GM12865 (cell line): ENCODE measurements around the gene RHOH.

ENCODE experiments used
- DNase-seq: peaks from one replicate; pipeline ENCODE4 v3.0.0; 2010; ENCODE audit warnings: low read depth
- H3K4me3 ChIP-seq: 2 replicates; pipeline ENCODE4 v1.5.1; 2011; ENCODE audit warnings: mild to moderate bottlenecking, low read depth, low read length, control low read depth
- TF ChIP-seq, protein P1 (sequence below): IDR thresholded peaks from 2 replicates; pipeline ENCODE4 v1.5.1; 2011; ENCODE audit warnings: low read length, control low read depth, low read depth, inconsistent platforms; ENCODE audit not compliant: insufficient read depth; ENCODE audit errors: missing control alignments

RHOH gene

DNA sequence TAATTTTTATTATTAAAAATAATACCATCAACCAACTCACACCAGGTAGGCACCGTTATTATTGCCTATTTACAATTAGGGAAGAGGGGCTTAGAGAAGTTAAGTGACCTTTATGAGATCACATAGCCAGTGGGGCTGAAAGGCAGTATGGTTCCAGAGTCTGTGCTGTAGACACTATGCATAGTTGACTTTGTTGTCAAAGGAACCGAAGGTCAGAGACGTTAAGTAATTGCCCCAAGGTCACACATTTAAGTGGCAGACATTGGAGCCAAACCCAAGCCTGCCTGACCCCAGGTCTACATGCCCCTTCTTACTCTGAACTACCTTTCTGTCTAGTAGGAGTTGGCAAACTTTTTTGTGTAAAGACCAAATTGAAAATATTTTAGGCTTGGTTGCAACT is 36.4 kb downstream of the RHOH start:
- TF ChIP-seq, protein P1, sequence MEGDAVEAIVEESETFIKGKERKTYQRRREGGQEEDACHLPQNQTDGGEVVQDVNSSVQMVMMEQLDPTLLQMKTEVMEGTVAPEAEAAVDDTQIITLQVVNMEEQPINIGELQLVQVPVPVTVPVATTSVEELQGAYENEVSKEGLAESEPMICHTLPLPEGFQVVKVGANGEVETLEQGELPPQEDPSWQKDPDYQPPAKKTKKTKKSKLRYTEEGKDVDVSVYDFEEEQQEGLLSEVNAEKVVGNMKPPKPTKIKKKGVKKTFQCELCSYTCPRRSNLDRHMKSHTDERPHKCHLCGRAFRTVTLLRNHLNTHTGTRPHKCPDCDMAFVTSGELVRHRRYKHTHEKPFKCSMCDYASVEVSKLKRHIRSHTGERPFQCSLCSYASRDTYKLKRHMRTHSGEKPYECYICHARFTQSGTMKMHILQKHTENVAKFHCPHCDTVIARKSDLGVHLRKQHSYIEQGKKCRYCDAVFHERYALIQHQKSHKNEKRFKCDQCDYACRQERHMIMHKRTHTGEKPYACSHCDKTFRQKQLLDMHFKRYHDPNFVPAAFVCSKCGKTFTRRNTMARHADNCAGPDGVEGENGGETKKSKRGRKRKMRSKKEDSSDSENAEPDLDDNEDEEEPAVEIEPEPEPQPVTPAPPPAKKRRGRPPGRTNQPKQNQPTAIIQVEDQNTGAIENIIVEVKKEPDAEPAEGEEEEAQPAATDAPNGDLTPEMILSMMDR, result no peak
- no peak for DNase-seq
- H3K4me3 ChIP-seq, result no peak overlapping the region

DNA sequence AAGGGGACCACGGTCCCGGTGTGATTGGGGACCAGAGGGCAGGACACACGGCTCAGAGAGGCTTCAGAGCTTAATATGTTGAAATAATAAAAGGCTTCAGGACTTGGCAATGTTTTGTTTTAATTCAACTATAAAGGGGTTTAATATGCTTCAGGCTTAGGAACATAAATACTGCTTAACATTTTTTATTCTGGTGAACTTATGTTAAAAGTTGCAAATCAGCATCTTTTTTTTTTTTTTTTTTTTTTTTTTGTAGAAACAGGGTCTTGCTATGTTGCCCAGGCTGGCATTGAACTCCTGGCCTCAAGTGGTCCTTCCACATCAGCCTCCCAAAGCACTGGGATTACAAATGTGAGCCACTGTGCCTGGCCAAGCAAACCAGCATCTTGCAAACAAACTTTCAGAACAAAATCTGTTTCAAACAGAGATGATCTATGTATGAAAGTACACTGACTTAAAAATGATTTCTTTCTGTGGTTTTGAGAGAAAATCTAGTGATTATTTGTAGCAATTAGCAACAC is 37.7 kb downstream of the RHOH start:
- H3K4me3 ChIP-seq, result no peak overlapping the region
- no peak for DNase-seq
- TF ChIP-seq, protein P1, result no peak

DNA sequence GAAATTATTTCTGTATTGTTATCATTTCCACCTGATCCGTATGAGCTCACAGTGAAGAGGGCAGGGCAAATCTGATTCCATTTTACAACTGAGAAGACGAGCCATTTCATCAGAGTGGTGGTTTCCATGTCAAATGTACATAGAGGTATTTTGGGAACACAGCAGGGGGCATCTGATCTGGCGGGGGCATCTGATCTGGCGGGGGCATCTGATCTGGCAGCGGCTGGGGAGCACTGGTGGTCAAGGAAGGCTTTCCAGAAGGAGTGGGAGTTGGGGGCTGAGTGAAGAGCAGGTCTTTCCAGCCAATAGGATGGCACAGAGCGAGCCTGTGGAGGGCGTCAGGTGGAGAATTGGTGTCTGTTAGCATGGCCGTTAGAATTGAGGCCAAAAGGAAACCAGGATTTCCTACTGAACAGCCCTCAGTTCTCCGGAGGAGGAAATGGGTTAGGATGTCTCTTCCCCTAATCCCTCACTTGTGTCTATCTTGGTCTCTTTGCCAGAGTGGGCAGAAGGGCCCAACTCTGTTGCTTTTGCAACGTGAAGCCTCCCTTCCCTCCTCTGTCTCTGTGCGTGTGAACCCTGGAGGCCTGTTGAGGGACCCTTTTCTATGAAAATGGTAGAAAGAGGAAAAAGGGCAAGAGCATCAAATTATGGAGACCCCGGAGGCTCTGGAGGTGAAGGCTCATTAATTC is 41.3 kb downstream of the RHOH start:
- no peak for DNase-seq
- TF ChIP-seq, protein P1, result no peak
- no peak overlapping the region for H3K4me3 ChIP-seq

DNA sequence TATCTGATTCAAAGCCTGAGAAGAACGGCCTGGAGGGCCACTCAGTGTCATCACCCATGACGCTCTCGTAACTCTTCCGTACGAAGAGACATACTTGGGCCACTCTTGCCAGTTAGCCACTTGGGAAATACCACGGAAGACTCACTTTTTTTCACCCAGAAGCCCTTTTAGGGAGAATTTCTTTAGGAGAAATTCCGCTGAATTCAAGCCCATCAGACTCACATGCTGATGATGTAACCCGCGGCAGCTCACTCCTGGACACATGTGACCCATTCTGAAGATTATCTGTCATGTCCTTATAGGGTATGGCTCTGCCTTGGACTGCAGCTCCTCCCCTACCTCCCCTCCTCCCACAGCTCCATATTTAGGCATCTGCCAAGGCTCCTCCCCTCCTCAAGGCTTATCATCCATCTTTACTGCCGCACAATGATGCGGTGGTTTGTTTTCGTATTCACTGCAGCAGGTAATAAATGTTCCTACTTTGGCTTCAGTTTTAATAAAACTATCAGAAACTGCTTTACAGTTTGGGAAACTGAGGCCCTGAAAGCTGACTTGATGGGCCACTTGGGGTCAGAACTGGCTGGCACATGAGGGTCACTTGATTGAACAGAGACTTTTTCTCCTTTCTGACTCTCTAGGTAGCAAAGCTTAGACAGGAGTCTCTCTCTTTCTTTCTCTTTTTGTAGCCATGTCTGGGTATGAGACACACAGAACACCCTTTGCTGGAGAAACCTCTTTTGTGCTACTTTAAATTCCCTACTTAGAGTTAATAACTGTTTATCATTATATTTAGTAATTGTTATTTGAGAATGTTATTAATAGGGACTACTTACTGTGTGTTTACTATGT is 42.1 kb downstream of the RHOH start:
- TF ChIP-seq, protein P1, result no peak
- H3K4me3 ChIP-seq, result no peak overlapping the region
- DNase-seq, result peak; percentile 85

DNA sequence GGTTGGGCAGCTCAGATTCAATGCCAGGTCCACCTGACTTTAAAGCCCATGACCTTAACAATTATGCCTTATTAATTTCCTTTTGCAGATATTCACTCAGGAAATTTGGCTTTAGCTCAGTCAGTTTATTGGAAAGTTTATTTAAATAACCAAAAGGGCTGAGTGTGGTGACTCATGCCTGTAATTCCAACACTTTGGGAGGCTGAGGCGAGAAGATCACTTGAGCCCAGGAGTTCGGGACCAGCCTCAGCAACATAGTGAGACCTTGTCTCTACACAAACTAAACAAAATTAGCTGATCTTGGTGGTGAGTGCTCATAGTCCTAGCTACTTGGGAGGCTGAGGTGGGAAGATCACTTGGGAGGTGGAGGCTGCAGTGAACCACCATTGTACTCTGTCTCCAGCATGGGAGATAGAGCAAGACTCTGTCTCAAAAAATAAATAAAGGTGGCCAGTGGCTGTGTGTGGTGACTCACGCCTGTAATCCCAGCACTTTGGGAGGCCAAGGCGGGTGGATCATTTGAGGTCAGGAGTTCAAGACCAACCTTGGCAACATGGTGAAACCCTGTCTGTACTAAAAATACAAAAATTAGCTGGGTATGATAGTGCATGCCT is 43.3 kb downstream of the RHOH start:
- TF ChIP-seq, protein P1, result no peak
- no peak overlapping the region for H3K4me3 ChIP-seq
- DNase-seq, result no peak

DNA sequence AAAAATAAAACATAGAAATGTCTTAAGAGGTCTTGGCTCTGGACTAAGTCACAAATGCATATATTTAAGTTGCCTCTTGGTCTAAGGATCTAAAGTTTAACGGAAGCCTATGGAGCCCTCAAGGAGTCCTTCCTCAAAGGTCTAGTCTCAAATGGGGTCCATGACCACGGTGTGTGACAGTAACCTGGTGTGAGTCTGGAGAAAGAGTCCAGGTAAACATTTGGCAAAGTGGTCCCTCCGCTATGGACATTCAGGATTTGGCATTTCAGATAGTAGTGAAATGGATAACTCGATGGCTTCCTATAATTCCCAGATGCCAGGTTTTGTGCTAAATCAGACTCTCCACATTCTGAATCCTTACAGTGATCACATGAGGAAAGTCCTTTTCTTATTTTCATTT is 44.2 kb downstream of the RHOH start:
- TF ChIP-seq, protein P1, result no peak
- no peak overlapping the region for H3K4me3 ChIP-seq
- no peak for DNase-seq
